ENCODE results near the gene PDE4D. TPM values are rescaled to one million over a fixed set of nuclear protein-coding genes. Genes with fewer than 3 reads are reported as not detected.

The PDE4D gene
- total RNA-seq, 1 donor from 2014 or later: 14.2 TPM

GRCh38 chr5:59847586-59847985 is 45.9 kb downstream of the PDE4D start:
- no peak for DNase-seq (ENCODE audit: low read depth)
- Histone ChIP-seq H3K79me2 (ENCODE audit: insufficient read depth, low read length) (no peaks in the 10 kb centered on the region), H3K27me3 (ENCODE audit: insufficient read depth, low read length) (no peaks in the 10 kb centered on the region), H3K36me3 (ENCODE audit: insufficient read depth, low read length) (no peaks in the 10 kb centered on the region), H3K4me1 (ENCODE audit: insufficient read depth, low read length) (peaks cover 5% of the 10 kb centered on the region), H3K27ac (ENCODE audit: low read depth, low read length) (no peak overlapping the region), H3K9me3 (ENCODE audit: insufficient read depth, low read depth, low read length) (no peaks in the 10 kb centered on the region), H3K4me2 (ENCODE audit: low read length) (no peak overlapping the region), H3K9ac (ENCODE audit: low read length) (no peak overlapping the region), H2AFZ (ENCODE audit: low read depth, low read length) (no peak overlapping the region), H4K20me1 (ENCODE audit: insufficient read depth, low read length) (no peaks in the 10 kb centered on the region), H3K4me3 (ENCODE audit: insufficient read depth, low read depth, low read length) (no peak overlapping the region)
- H3K4me1 Mint-ChIP-seq (ENCODE audit: low read depth, unreplicated experiment): peaks cover 10% of the 10 kb centered on the region
- no peak overlapping the region for H3K4me3 Mint-ChIP-seq (ENCODE audit: unreplicated experiment)
- H3K9me3 Mint-ChIP-seq (ENCODE audit: unreplicated experiment): no peaks in the 10 kb centered on the region
- H3K36me3 Mint-ChIP-seq (ENCODE audit: low read depth, unreplicated experiment): no peaks in the 10 kb centered on the region
- H3K27ac Mint-ChIP-seq (ENCODE audit: unreplicated experiment): no peak overlapping the region
- FAIRE-seq: no peak
- no peak for TF ChIP-seq CTCF (IDR thresholded peaks at IDR 0.05; ENCODE audit: insufficient read depth, low read depth, low read length)
- TF ChIP-seq EZH2 (IDR thresholded peaks at IDR 0.05; ENCODE audit: insufficient read depth, low read length): no peak
- no peaks in the 10 kb centered on the region for H3K27me3 Mint-ChIP-seq (ENCODE audit: low read depth, unreplicated experiment)

- Mint-ChIP-seq H3K4me3 (ENCODE audit: unreplicated experiment) (no peak overlapping the region), H3K36me3 (ENCODE audit: low read depth, unreplicated experiment) (no peaks in the 10 kb centered on the region)
Measured at GRCh38 chr5:59845730-59846129, 47.8 kb downstream of the PDE4D start.

More at GRCh38 chr5:59845730-59846129, 47.8 kb downstream of the PDE4D start:
- H4K20me1 ChIP-seq (ENCODE audit: insufficient read depth, low read length): no peaks in the 10 kb centered on the region
- TF ChIP-seq EZH2 (IDR thresholded peaks at IDR 0.05; ENCODE audit: insufficient read depth, low read length) (no peak), CTCF (IDR thresholded peaks at IDR 0.05; ENCODE audit: insufficient read depth, low read depth, low read length) (no peak)
- no peak overlapping the region for H3K4me2 ChIP-seq (ENCODE audit: low read length)
- H3K9me3 ChIP-seq (ENCODE audit: insufficient read depth, low read depth, low read length): no peaks in the 10 kb centered on the region
- H3K79me2 ChIP-seq (ENCODE audit: insufficient read depth, low read length): no peaks in the 10 kb centered on the region
- H3K9ac ChIP-seq (ENCODE audit: low read length): no peak overlapping the region
- H3K36me3 ChIP-seq (ENCODE audit: insufficient read depth, low read length): no peaks in the 10 kb centered on the region
- Mint-ChIP-seq H3K9me3 (ENCODE audit: unreplicated experiment) (no peaks in the 10 kb centered on the region), H3K27me3 (ENCODE audit: low read depth, unreplicated experiment) (no peaks in the 10 kb centered on the region), H3K4me1 (ENCODE audit: low read depth, unreplicated experiment) (peaks cover 22% of the 10 kb centered on the region), H3K27ac (ENCODE audit: unreplicated experiment) (no peak overlapping the region)
- no peaks in the 10 kb centered on the region for H3K27me3 ChIP-seq (ENCODE audit: insufficient read depth, low read length)
- FAIRE-seq: no peak
- H3K27ac ChIP-seq (ENCODE audit: low read depth, low read length): no peak overlapping the region
- no peak overlapping the region for H2AFZ ChIP-seq (ENCODE audit: low read depth, low read length)
- H3K4me3 ChIP-seq (ENCODE audit: insufficient read depth, low read depth, low read length): no peak overlapping the region
- peaks cover 13% of the 10 kb centered on the region for H3K4me1 ChIP-seq (ENCODE audit: insufficient read depth, low read length)
- DNase-seq (ENCODE audit: low read depth): peak; percentile 68

All from astrocyte (in vitro differentiated cells and primary cell).